ENCODE measurements around the gene ZNF627.
"Not testable (repeated sequence)": the region's sequence is repeated elsewhere in the genome, so short reads cannot be mapped to it uniquely, and the experiment has no call there.

Gene ZNF627

DNA sequence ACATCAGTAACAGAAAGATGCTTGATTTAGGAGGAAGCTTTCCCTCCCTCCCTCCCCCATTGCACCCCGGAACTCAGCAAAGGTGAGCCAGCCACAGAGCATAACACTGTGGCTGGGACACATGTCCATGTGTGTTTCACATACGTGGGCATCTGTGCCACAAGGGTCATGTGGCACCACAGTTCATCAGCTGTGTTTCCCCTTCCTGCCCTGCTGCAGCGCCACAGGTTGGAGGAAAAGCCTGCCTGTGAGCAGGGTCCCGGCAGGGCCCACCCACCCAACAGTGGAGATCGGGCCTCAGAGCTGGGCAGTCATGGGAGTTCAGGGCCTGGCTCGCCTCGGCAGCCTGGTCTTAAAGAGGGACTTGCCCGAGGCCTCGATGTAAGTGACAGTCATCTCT is 22.6 kb upstream of the ZNF627 start:
- no peak for DNase-seq (ENCODE audit: low read depth)

DNA sequence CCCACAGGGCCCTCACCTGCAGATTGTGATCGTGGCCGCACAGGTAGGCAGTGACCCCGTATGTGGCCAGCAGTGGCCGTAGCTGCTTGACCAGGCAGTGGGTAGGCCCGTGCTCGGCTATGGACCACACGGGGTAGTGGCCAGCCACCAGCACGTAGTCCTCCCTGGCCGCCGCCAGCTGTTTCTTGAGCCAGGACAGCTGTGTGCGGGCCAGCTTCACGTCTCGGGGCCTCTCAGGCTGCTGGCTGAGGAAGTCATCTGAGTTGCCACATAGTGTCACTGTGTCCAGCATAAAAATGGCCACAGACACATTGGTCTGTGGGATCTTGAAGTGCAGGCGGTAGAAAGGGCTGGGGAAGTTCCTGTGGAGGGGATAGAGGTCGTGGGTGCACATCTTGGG is 21.1 kb upstream of the ZNF627 start:
- no peak for DNase-seq (ENCODE audit: low read depth)

GRCh38 chr19:11577451-11578257 is 19.6 kb upstream of the ZNF627 start, which contains the start of gene ACP5:
ACP5 (minus strand) TSS chr19:11577645; CDS start chr19:11577317, 328 bp downstream.
- no peak for DNase-seq (ENCODE audit: low read depth)

GRCh38 chr19:11578258-11579142 is 18.8 kb upstream of the ZNF627 start:
- no peak for DNase-seq (ENCODE audit: low read depth)

DNA sequence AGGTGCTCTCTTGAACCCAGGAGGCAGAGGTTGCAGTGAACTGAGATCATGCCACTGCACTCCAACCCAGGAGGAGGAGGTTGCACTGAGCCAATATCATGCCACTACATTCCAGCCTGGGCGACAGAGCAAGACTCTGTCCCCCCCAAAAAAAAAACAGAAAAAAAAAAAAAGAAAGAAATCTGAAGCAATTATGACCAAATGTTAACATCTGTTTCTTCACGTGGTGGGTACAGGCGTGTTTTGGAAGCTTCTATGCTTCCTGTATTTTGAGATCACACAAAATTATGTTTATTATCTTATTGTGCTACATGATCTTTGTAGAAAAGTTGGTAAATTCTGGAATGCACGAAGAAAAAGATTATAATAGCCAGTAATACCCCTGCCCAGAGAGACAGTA is 17.2 kb upstream of the ZNF627 start:
- DNase-seq (ENCODE audit: low read depth), result no peak

- no peak for DNase-seq (ENCODE audit: low read depth)
Observed at GRCh38 chr19:11581740-11582139, 15.5 kb upstream of the ZNF627 start.

DNA sequence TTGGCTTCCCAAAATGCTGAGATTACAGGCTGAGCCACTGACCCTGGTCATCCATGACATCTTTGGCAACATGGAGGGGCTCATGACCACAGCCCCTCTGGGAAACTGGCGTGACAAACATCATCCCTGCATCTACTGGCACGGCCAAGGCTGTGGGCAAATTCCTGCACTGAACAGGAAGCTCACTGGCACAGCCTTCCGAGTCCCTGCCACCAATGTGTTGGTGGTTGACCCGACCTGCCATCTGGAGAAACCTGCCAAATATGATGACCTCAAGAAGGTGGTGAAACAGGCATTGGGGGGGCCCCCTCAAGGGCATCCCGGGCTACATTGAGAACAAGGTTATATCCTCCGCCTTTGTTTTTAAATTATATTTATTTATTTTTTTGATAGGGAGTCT is 11.0 kb upstream of the ZNF627 start:
- no peak for DNase-seq (ENCODE audit: low read depth)

GRCh38 chr19:11587302-11587974 is 9.8 kb upstream of the ZNF627 start:
- DNase-seq (ENCODE audit: low read depth), result peak; percentile 47

- DNase-seq (ENCODE audit: low read depth), result no peak
Observed at GRCh38 chr19:11587975-11588631, 9.2 kb upstream of the ZNF627 start.

- no peak for DNase-seq (ENCODE audit: low read depth)
Observed at GRCh38 chr19:11594084-11594483, 3.2 kb upstream of the ZNF627 start.

- DNase-seq (ENCODE audit: low read depth), result no peak
Observed at GRCh38 chr19:11596156-11596555, 1.1 kb upstream of the ZNF627 start.

- DNase-seq (ENCODE audit: low read depth), result no peak
Observed at GRCh38 chr19:11598103-11598483, 810 bp downstream of the ZNF627 start.

DNA sequence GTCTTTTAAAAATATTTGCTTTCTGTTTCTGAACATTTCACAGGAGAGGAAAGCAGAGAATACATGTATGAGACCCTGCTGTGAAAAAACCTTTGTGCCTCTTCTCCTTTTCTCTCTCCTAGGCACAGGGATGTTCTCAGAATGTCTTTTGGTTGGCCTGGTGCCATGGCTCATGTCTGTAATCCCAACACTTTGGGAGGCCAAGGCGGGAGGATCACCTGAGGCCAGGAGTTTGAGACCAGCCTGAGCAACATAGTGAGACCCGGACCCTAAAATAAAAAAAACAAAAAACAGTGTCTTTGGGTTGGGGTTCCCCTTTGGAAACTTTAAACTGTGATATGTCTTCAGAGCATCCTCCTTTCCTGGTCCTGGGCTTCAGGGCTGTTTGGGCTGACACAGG is 1.5 kb downstream of the ZNF627 start:
- no peak for DNase-seq (ENCODE audit: low read depth)

GRCh38 chr19:11599704-11600103 is 2.4 kb downstream of the ZNF627 start:
- DNase-seq (ENCODE audit: low read depth), result not testable (repeated sequence)

DNA sequence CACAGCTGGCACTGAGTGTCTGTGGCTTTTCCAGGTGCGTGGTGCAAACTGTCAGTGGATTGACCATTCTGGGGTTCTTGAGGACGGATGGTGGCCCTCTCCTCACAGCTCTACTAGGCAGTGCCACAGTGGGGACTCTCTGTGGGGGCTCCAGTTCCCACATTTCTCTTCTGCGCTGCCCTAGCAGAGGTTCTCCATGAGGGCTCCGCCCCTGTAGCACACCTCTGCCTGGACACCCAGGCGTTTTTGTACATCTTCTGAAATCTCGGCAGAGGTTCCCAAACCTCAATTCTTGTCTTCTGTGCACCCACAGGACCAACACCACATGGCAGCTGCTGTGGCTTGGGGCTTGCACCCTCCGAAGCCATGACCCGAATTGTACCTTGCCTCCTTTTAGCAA is 9.2 kb downstream of the ZNF627 start:
- no peak for DNase-seq (ENCODE audit: low read depth)

GRCh38 chr19:11611730-11612129 is 14.4 kb downstream of the ZNF627 start:
- DNase-seq (ENCODE audit: low read depth), result no peak

- no peak for DNase-seq (ENCODE audit: low read depth)
Observed at GRCh38 chr19:11612816-11613511, 15.7 kb downstream of the ZNF627 start.

- no peak for DNase-seq (ENCODE audit: low read depth)
Observed at GRCh38 chr19:11617180-11618062, 20.1 kb downstream of the ZNF627 start.

DNA sequence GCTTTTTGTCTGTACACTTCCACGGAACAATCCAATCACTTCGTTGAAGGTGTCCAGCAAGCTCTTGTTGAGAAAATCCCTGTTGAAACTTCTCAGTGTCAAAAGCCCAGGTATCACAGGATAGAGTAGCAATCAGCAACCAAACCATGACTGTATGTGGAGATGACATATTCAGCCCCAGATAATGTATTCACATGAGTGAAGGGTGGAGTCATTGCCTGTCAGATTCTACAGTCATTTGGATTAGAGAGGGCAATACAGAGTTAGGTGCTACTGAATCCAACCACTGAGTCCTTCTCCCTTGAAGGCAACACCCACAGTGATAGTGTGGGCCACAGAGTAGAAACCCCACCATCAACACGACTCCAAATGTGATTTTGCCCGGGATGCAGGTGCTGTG is 23.3 kb downstream of the ZNF627 start:
- DNase-seq (ENCODE audit: low read depth), result no peak

DNA sequence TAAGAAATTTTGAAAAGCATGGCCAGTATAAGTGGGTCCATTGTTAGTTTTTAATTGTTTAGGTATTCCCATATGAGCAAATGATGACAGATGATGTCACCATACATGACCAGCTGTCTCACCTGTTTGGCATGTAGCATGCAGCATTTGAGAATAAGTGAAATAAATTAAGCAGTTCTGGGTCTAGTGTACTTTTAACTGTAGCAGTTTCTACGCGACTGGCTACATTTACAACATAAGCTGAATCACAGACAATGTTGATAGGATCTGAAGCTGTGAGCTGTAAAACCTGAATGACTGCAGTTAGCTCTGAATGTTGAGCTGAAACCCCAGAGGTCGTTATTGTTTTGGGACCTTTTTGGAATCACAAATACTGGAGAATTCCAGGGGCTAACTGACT is 25.1 kb downstream of the ZNF627 start:
- DNase-seq (ENCODE audit: low read depth), result not testable (repeated sequence)

Measured in HS-5 (cell line).